Mesenchymal stem cell (in vitro differentiated cells and primary cell): ENCODE measurements around the gene PMAIP1.
A peak's percentile ranks its signal among the peaks of the same experiment; 100 is the strongest.
"Not testable (repeated sequence)": the region's sequence is repeated elsewhere in the genome, so short reads cannot be mapped to it uniquely, and the experiment has no call there.

Source experiments
- DNase-seq: peaks from one replicate; pipeline ENCODE4 v3.0.0-alpha.2; 2013
- H2AFZ ChIP-seq: one replicate; pipeline ENCODE4 v1.6.1; 2013; ENCODE audit warnings: low read depth, mild to moderate bottlenecking, control low read depth, inconsistent platforms, low read length, moderate library complexity
- H2AK5ac ChIP-seq: 2 replicates; pipeline ENCODE4 v1.6.1; 2013; ENCODE audit warnings: low read length, moderate library complexity, mild to moderate bottlenecking, inconsistent platforms; ENCODE audit not compliant: severe bottlenecking
- H2BK120ac ChIP-seq: one replicate; pipeline ENCODE4 v1.6.1; 2013; ENCODE audit warnings: low read depth, mild to moderate bottlenecking, inconsistent platforms, low read length, moderate library complexity
- H2BK12ac ChIP-seq, 2 experiments: one replicate each; pipeline ENCODE4 v1.6.1; 2013; ENCODE audit warnings: inconsistent platforms in 2 of 2, low read length in 2 of 2, mild to moderate bottlenecking in 2 of 2, moderate library complexity in 2 of 2, control low read depth in 1 of 2
- H2BK15ac ChIP-seq: one replicate; pipeline ENCODE4 v1.6.1; 2013; ENCODE audit warnings: mild to moderate bottlenecking, low read depth, inconsistent platforms; ENCODE audit not compliant: poor library complexity, severe bottlenecking
- H2BK5ac ChIP-seq: 2 replicates; pipeline ENCODE4 v1.6.1; 2013; ENCODE audit warnings: low read depth, mild to moderate bottlenecking, low read length, control low read depth, inconsistent platforms; ENCODE audit not compliant: poor library complexity, severe bottlenecking
- H3K14ac ChIP-seq, 2 experiments: one replicate each; pipeline ENCODE4 v1.6.1; 2013; ENCODE audit warnings: inconsistent platforms in 2 of 2, low read length in 2 of 2, control low read depth in 1 of 2, mild to moderate bottlenecking in 1 of 2, moderate library complexity in 1 of 2
- H3K18ac ChIP-seq, 2 experiments: one replicate each; pipeline ENCODE4 v1.6.1; 2013; ENCODE audit warnings: inconsistent platforms in 2 of 2, low read length in 2 of 2, control low read depth in 1 of 2, low read depth in 1 of 2, mild to moderate bottlenecking in 1 of 2
- H3K23ac ChIP-seq, 2 experiments: one replicate each; pipeline ENCODE4 v1.6.1; 2013; ENCODE audit warnings: inconsistent platforms in 2 of 2, low read length in 2 of 2, mild to moderate bottlenecking in 2 of 2, moderate library complexity in 2 of 2, control low read depth in 1 of 2
- H3K27ac ChIP-seq: 2 replicates; pipeline ENCODE4 v1.5.1; 2013; ENCODE audit warnings: mild to moderate bottlenecking, moderate library complexity, low read length, control low read depth, inconsistent platforms; ENCODE audit not compliant: poor library complexity, severe bottlenecking
- H3K27me3 ChIP-seq, 2 experiments: 2 replicates each; pipeline versions ENCODE4 v1.6.1 to v1.7.0; 2013; ENCODE audit warnings: low read length in 2 of 2, mild to moderate bottlenecking in 2 of 2, moderate library complexity in 2 of 2, control low read depth in 1 of 2, inconsistent platforms in 1 of 2; ENCODE audit not compliant: control insufficient read depth in 1 of 2, insufficient read depth in 1 of 2
- H3K36me3 ChIP-seq, 2 experiments: 2 replicates each; pipeline versions ENCODE4 v1.6.1 to v1.7.0; 2013; ENCODE audit warnings: low read length in 2 of 2, control low read depth in 1 of 2, inconsistent platforms in 1 of 2, low read depth in 1 of 2, mild to moderate bottlenecking in 1 of 2; ENCODE audit not compliant: insufficient read depth in 2 of 2, control insufficient read depth in 1 of 2
- H3K4ac ChIP-seq, 2 experiments: one replicate each; pipeline ENCODE4 v1.6.1; 2013; ENCODE audit warnings: inconsistent platforms in 2 of 2, low read length in 2 of 2, mild to moderate bottlenecking in 2 of 2, moderate library complexity in 2 of 2, control low read depth in 1 of 2, low read depth in 1 of 2
- H3K4me1 ChIP-seq: 2 replicates; pipeline ENCODE4 v1.6.1; 2013; ENCODE audit warnings: low read depth, low read length, control low read depth; ENCODE audit not compliant: control insufficient read depth, insufficient read depth
- H3K4me2 ChIP-seq: 2 replicates; pipeline ENCODE4 v1.6.1; 2013; ENCODE audit warnings: low read length, mild to moderate bottlenecking, inconsistent platforms; ENCODE audit not compliant: poor library complexity, severe bottlenecking
- H3K4me3 ChIP-seq, 2 experiments: 2 replicates each; pipeline versions ENCODE4 v1.5.1 to v1.7.0; 2013; ENCODE audit warnings: low read length in 2 of 2, mild to moderate bottlenecking in 2 of 2, control low read depth in 1 of 2, low read depth in 1 of 2; ENCODE audit not compliant: insufficient read depth in 1 of 2
- H3K79me1 ChIP-seq: replicated peaks from 2 replicates; pipeline ENCODE4 v1.6.1; 2013; ENCODE audit warnings: mild to moderate bottlenecking, control low read depth, low read length, inconsistent platforms; ENCODE audit not compliant: poor library complexity, severe bottlenecking
- H3K9ac ChIP-seq: 2 replicates; pipeline ENCODE4 v1.7.0; 2013; ENCODE audit warnings: mild to moderate bottlenecking, low read length, moderate library complexity
- H3K9me3 ChIP-seq: 2 replicates; pipeline ENCODE4 v1.7.0; 2013; ENCODE audit warnings: mild to moderate bottlenecking, low read length; ENCODE audit not compliant: control insufficient read depth
- H4K8ac ChIP-seq: one replicate; pipeline ENCODE4 v1.6.1; 2013; ENCODE audit warnings: inconsistent platforms, mild to moderate bottlenecking, low read length, moderate library complexity
- H4K91ac ChIP-seq: one replicate; pipeline ENCODE4 v1.6.1; 2013; ENCODE audit warnings: mild to moderate bottlenecking, low read length, inconsistent platforms
- WGBS: methylation state at CpG from one replicate; pipeline ENCODE4 v1.1.7; 2013; ENCODE audit warnings: mixed read lengths; 5-methylcytosine and 5-hydroxymethylcytosine counted together

The PMAIP1 gene

DNA sequence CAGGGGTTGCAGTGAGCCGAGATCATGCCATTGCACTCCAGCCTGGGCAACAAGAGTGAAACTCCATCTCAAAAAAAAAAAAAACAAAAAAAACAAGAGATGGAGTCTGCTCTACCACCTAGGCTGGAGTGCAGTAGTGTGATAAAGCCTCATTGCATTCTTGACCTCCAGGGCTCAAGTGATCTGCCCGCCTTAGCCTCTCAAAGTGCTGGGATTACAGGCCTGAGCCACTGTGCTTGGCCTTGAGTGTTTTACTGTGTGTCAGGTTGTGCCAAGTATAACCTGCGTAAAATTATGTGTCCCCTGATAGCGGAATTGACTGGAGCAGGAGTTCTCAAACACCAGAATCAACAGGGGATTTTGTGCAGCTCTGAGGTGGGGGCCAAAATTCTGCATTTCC, 45.8 kb upstream of the PMAIP1 start:
- H3K18ac ChIP-seq, H2BK5ac ChIP-seq, H3K27ac ChIP-seq, H3K4me1 ChIP-seq, H4K91ac ChIP-seq, H2AFZ ChIP-seq, DNase-seq, H2AK5ac ChIP-seq, H3K79me1 ChIP-seq, H2BK15ac ChIP-seq, H2BK12ac ChIP-seq, H3K9ac ChIP-seq, H3K36me3 ChIP-seq, H4K8ac ChIP-seq, H3K4me3 ChIP-seq, H3K4me2 ChIP-seq, H3K9me3 ChIP-seq, H2BK120ac ChIP-seq, H3K4ac ChIP-seq, H3K14ac ChIP-seq, H3K23ac ChIP-seq: not testable (repeated sequence)
- 91% methylated on average over 4 of the region's 4 CpGs for WGBS
- peaks cover 0 to 27% of the 10 kb centered on the region in 2 experiments for H3K27me3 ChIP-seq

DNA sequence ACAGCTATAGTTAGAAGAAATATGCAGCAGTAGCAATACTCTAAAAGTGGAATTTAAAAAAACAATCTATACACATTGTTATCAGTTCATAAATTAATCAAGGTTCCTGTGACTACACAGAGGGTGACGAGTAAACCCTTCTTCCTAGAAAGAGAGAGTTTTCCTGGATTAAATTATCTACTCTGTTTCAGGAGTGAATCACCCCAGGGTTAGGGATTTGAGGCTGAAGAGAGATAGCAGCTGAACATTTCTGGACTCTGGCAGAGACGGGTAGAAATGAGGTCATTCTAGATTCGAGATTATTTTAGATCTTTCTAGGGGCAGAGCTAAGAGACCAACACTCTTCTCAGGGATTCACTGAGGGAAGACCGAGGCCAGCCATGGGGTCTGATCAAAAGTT, 38.8 kb upstream of the PMAIP1 start:
- H4K8ac ChIP-seq = no peak overlapping the region
- 64% methylated on average over 3 of the region's 4 CpGs for WGBS
- no peak overlapping the region for H3K9ac ChIP-seq
- H3K4me3 ChIP-seq = no peak overlapping the region
- no peak overlapping the region for H3K4me2 ChIP-seq
- no peak overlapping the region for H2BK15ac ChIP-seq
- H3K36me3 ChIP-seq = no peaks in the 10 kb centered on the region
- no peak overlapping the region for H2BK120ac ChIP-seq
- H3K27ac ChIP-seq = no peak overlapping the region
- H3K4me1 ChIP-seq = no peaks in the 10 kb centered on the region
- H3K9me3 ChIP-seq = no peaks in the 10 kb centered on the region
- H3K14ac ChIP-seq = no peak overlapping the region
- H2AFZ ChIP-seq = no peak overlapping the region
- no peak overlapping the region for H2BK5ac ChIP-seq
- no peak overlapping the region for H3K18ac ChIP-seq
- H2AK5ac ChIP-seq = no peak overlapping the region
- H3K4ac ChIP-seq = no peak overlapping the region
- H3K27me3 ChIP-seq = peaks cover 0 to 30% of the 10 kb centered on the region in 2 experiments
- no peak overlapping the region for H3K23ac ChIP-seq
- H3K79me1 ChIP-seq = no peaks in the 10 kb centered on the region
- no peak for DNase-seq
- no peak overlapping the region for H4K91ac ChIP-seq
- H2BK12ac ChIP-seq = no peak overlapping the region

- no peak for DNase-seq
- Histone ChIP-seq H2BK5ac (no peak overlapping the region), H3K36me3 (no peaks in the 10 kb centered on the region), H3K23ac (no peak overlapping the region), H3K4me1 (no peaks in the 10 kb centered on the region), H3K27me3 (peaks cover 0 to 27% of the 10 kb centered on the region in 2 experiments), H3K4ac (no peak overlapping the region), H3K9ac (no peak overlapping the region), H3K79me1 (no peaks in the 10 kb centered on the region), H2BK15ac (no peak overlapping the region), H4K91ac (no peak overlapping the region), H2BK12ac (no peak overlapping the region), H2AK5ac (no peak overlapping the region), H2BK120ac (no peak overlapping the region), H3K27ac (no peak overlapping the region), H3K14ac (no peak overlapping the region), H3K4me2 (no peak overlapping the region), H3K9me3 (no peaks in the 10 kb centered on the region), H2AFZ (no peak overlapping the region), H3K18ac (peak overlapping the region in 1 of 2 experiments; percentile 38), H3K4me3 (no peak overlapping the region), H4K8ac (no peak overlapping the region)
- 85% methylated on average over 6 of the region's 7 CpGs for WGBS
These were observed 37.6 kb upstream of the PMAIP1 start for GRCh38 chr18:59861963-59862819.

GRCh38 chr18:59865241-59865986, 34.4 kb upstream of the PMAIP1 start:
- no peak overlapping the region for H4K91ac ChIP-seq
- no peak overlapping the region for H2BK15ac ChIP-seq
- no peak overlapping the region for H2AK5ac ChIP-seq
- no peak overlapping the region for H2BK12ac ChIP-seq
- no peak overlapping the region for H3K9ac ChIP-seq
- no peak overlapping the region for H2BK5ac ChIP-seq
- no peaks in the 10 kb centered on the region for H3K36me3 ChIP-seq
- no peak overlapping the region for H4K8ac ChIP-seq
- H3K18ac ChIP-seq = no peak overlapping the region
- H3K27ac ChIP-seq = no peak overlapping the region
- H3K14ac ChIP-seq = no peak overlapping the region
- H3K4me1 ChIP-seq = no peaks in the 10 kb centered on the region
- no peak overlapping the region for H2BK120ac ChIP-seq
- H2AFZ ChIP-seq = no peak overlapping the region
- H3K4ac ChIP-seq = no peak overlapping the region
- H3K79me1 ChIP-seq = no peaks in the 10 kb centered on the region
- peaks cover 0 to 15% of the 10 kb centered on the region in 2 experiments for H3K27me3 ChIP-seq
- no peak overlapping the region for H3K23ac ChIP-seq
- 90% methylated on average over 4 of the region's 6 CpGs for WGBS
- H3K4me2 ChIP-seq = no peak overlapping the region
- no peaks in the 10 kb centered on the region for H3K9me3 ChIP-seq
- DNase-seq = no peak
- no peak overlapping the region for H3K4me3 ChIP-seq
